HepG2 (cell line): Measurements from ENCODE around the gene APOC1. TPM values are rescaled to one million over a fixed set of nuclear protein-coding genes. Genes with fewer than 3 reads are reported as not detected.

Experiments
- AKAP8 ChIP-seq: sonication (generic); formaldehyde crosslinking; IDR thresholded peaks from 2 replicates; pipeline ENCODE4 v1.5.1; 2020; ENCODE audit warnings: mild to moderate bottlenecking, missing genetic modification reagents
- ARNTL ChIP-seq: sonication (generic); formaldehyde crosslinking; IDR thresholded peaks from 2 replicates; pipeline ENCODE4 v1.4.0; 2020; ENCODE audit warnings: mild to moderate bottlenecking, missing genetic modification reagents
- BCL6 ChIP-seq: IDR thresholded peaks from 2 replicates; pipeline ENCODE4 v1.6.1; 2016; ENCODE audit warnings: missing genetic modification reagents, missing compliant biosample characterization
- CC2D1A ChIP-seq: sonication (generic); formaldehyde crosslinking; IDR thresholded peaks from 2 replicates; pipeline ENCODE4 v1.8.1; 2023; ENCODE audit warnings: mild to moderate bottlenecking, missing genetic modification reagents
- CHCHD3 ChIP-seq: sonication (generic); formaldehyde crosslinking; IDR thresholded peaks from 2 replicates; pipeline ENCODE4 v1.8.0; 2022; ENCODE audit warnings: mild to moderate bottlenecking, missing genetic modification reagents, moderate library complexity
- DNMT3B ChIP-seq: conservative IDR thresholded peaks from 2 replicates; pipeline ENCODE4 v1.6.1; 2016; ENCODE audit warnings: missing biosample characterization, control low read depth
- GABPA ChIP-seq, 2 experiments: IDR thresholded peaks; 2 replicates each; pipeline ENCODE4 v1.6.1; 2011 to 2016; ENCODE audit warnings: low read depth in 2 of 2, low read length in 1 of 2, missing biosample characterization in 1 of 2, missing genetic modification characterization in 1 of 2
- HIVEP1 ChIP-seq: sonication (generic); formaldehyde crosslinking; IDR thresholded peaks from 2 replicates; pipeline ENCODE4 v1.4.0; 2020; ENCODE audit warnings: mild to moderate bottlenecking, missing genetic modification reagents
- IRX3 ChIP-seq: sonication (generic); formaldehyde crosslinking; IDR thresholded peaks from 2 replicates; pipeline ENCODE4 v1.8.1; 2023; ENCODE audit warnings: mild to moderate bottlenecking, low read depth, missing genetic modification reagents, borderline replicate concordance
- MAFF ChIP-seq: IDR thresholded peaks from 2 replicates; pipeline ENCODE4 v1.6.1; 2011; ENCODE audit warnings: low read depth, low read length, improper control_type of control experiment
- MAFK ChIP-seq, 2 experiments: IDR thresholded peaks in 1 of 2; conservative IDR thresholded peaks in 1 of 2; 2 replicates each; pipeline ENCODE4 v1.6.1; 2011; ENCODE audit warnings: improper control_type of control experiment in 2 of 2, low read length in 2 of 2
- NCOR1 ChIP-seq: fragments of 200-600 bp; sonication (generic); IDR thresholded peaks from 2 replicates; pipeline ENCODE4 v1.7.0; 2017; ENCODE audit warnings: antibody characterized with exemption, low read length, borderline replicate concordance
- RBAK ChIP-seq: sonication (generic); formaldehyde crosslinking; IDR thresholded peaks from 2 replicates; pipeline ENCODE4 v1.5.1; 2020; ENCODE audit warnings: mild to moderate bottlenecking, missing genetic modification reagents
- SP140L ChIP-seq: sonication (generic); formaldehyde crosslinking; IDR thresholded peaks from 2 replicates; pipeline ENCODE4 v1.4.0; 2020; ENCODE audit warnings: missing genetic modification reagents, borderline replicate concordance
- SP5 ChIP-seq: IDR thresholded peaks from 2 replicates; pipeline ENCODE4 v1.6.1; 2016; ENCODE audit warnings: low read depth, borderline replicate concordance
- TBX3 ChIP-seq: fragments of 450-650 bp; IDR thresholded peaks from 2 replicates; pipeline ENCODE4 v1.6.1; 2017; ENCODE audit warnings: antibody characterized with exemption, mild to moderate bottlenecking, inconsistent platforms, borderline replicate concordance
- TEAD3 ChIP-seq: optimal IDR thresholded peaks from 2 replicates; pipeline ENCODE3; 2016; ENCODE audit warnings: borderline replicate concordance
- ZNF10 ChIP-seq: sonication (generic); formaldehyde crosslinking; IDR thresholded peaks from 2 replicates; pipeline ENCODE4 v1.4.0; 2020; ENCODE audit warnings: mild to moderate bottlenecking, low read depth, missing genetic modification reagents, borderline replicate concordance
- ZNF260 ChIP-seq: sonication (generic); formaldehyde crosslinking; IDR thresholded peaks from 2 replicates; pipeline ENCODE4 v1.4.0; 2020; ENCODE audit warnings: missing genetic modification reagents, low read depth, mild to moderate bottlenecking, borderline replicate concordance
- ZNF280D ChIP-seq: sonication (generic); formaldehyde crosslinking; IDR thresholded peaks from 2 replicates; pipeline ENCODE4 v1.5.1; 2020; ENCODE audit warnings: mild to moderate bottlenecking, missing genetic modification reagents
- ZNF331 ChIP-seq: sonication (generic); formaldehyde crosslinking; IDR thresholded peaks from 2 replicates; pipeline ENCODE4 v1.4.0; 2020; ENCODE audit warnings: missing genetic modification reagents
- ZNF558 ChIP-seq: sonication (generic); formaldehyde crosslinking; IDR thresholded peaks from 2 replicates; pipeline ENCODE4 v1.9.0; 2022; ENCODE audit warnings: mild to moderate bottlenecking, missing genetic modification reagents, borderline replicate concordance
- ZNF720 ChIP-seq: sonication (generic); formaldehyde crosslinking; IDR thresholded peaks from 2 replicates; pipeline ENCODE4 v1.4.0; 2020; ENCODE audit warnings: missing genetic modification reagents
- ZNF841 ChIP-seq: sonication (generic); formaldehyde crosslinking; IDR thresholded peaks from 2 replicates; pipeline ENCODE4 v1.8.1; 2023; ENCODE audit warnings: missing genetic modification reagents, borderline replicate concordance
- polyA plus RNA-seq, 8 experiments: library from polyadenylated mRNA; depleted of rRNA in 3 of 8; stranded (reverse) in 7 of 8; unstranded in 1 of 8; fragments of >200 nt; fragmentation: Illumina TruSeq in 4 of 8; extraction: Trizol in 4 of 8; gene quantifications; 2 replicates each; pipeline versions ENCODE4 v1.2.1 to v1.2.3, GENCODE V29; 2011 to 2016; ENCODE audit warnings: low read depth in 4 of 8, missing spikeins in 1 of 8, mixed read lengths in 1 of 8; ENCODE audit not compliant: insufficient read depth in 1 of 8
- total RNA-seq, 5 experiments: library from RNA; depleted of rRNA; stranded (reverse); fragments of >200 nt; fragmentation: Illumina TruSeq; extraction: Trizol; gene quantifications; 2 replicates each; pipeline ENCODE4 v1.2.3, GENCODE V29; 2016; ENCODE audit warnings: low read depth in 1 of 5

Gene APOC1
- total and polyA plus RNA-seq, 2 of the 13 experiments (the other 11 are each of a cell fraction or from before 2014, with no cell fraction given): 600 to 1,235 TPM

GRCh38 chr19:44925114-44925891 is 10.9 kb downstream of the APOC1 start (continued):
- peak; percentile 65; the same call in 1 of the 2 replicates for TF ChIP-seq DNMT3B (CRISPR knock-in tag)
- peak; percentile 78 for TF ChIP-seq ZNF280D (CRISPR knock-in tag)
- TF ChIP-seq HIVEP1 (CRISPR knock-in tag): peak; percentile 98
- peak; percentile 69; the same call in 1 of the 2 replicates for TF ChIP-seq ZNF558
- peak; percentile 87 for TF ChIP-seq SP5
- TF ChIP-seq TBX3: peak; percentile 55; the same call in 1 of the 2 replicates
- peak; percentile 97 for TF ChIP-seq ZNF331 (CRISPR knock-in tag)
- peak; percentile 98 for TF ChIP-seq BCL6 (CRISPR knock-in tag)
- TF ChIP-seq IRX3 (CRISPR knock-in tag): no peak
- TF ChIP-seq ZNF10: no peak
- no peak for TF ChIP-seq ZNF720 (CRISPR knock-in tag)
- TF ChIP-seq NCOR1: peak; percentile 92; the same call in 1 of the 2 replicates
- TF ChIP-seq CC2D1A (CRISPR knock-in tag): no peak
- no peak for TF ChIP-seq RBAK
- TF ChIP-seq MAFK (conservative IDR thresholded peaks at IDR 0.05 in 1 of 2, IDR thresholded peaks at IDR 0.05 in 1 of 2; ENCODE audit: low read length in 2 of 2): no peak
- 0 out of 2 replicates have a peak, but pooled peaks have one; percentile 12 for TF ChIP-seq GABPA (IDR thresholded peaks at IDR 0.05; ENCODE audit: low read depth, low read length)
- peak; percentile 78 for TF ChIP-seq GABPA (CRISPR knock-in tag; IDR thresholded peaks at IDR 0.05; ENCODE audit: low read depth)
- TF ChIP-seq MAFF: no peak
- peak; percentile 76; the same call in 1 of the 2 replicates for TF ChIP-seq AKAP8 (CRISPR knock-in tag)
- TF ChIP-seq TEAD3: peak; percentile 94
- TF ChIP-seq CHCHD3: no peak
- TF ChIP-seq ZNF260 (CRISPR knock-in tag): no peak
- TF ChIP-seq ZNF841 (CRISPR knock-in tag): no peak
- peak; percentile 99 for TF ChIP-seq ARNTL (CRISPR knock-in tag)
- TF ChIP-seq SP140L: no peak
